Calu3 (cell line): ENCODE data around the gene RPS4Y2. TPM values are rescaled to one million over a fixed set of nuclear protein-coding genes. Genes with fewer than 3 reads are reported as not detected.

Experiments used
- Bru-seq: library from RNA; stranded (reverse); fragments of 400-500 nt; gene quantifications from one replicate; lab custom pipeline; 2021; lab: Mats Ljungman, UMichigan
- BruChase-seq, 2 experiments: library from RNA; stranded (reverse); fragments of 400-500 nt; gene quantifications; one replicate each; lab custom pipeline; 2021; lab: Mats Ljungman, UMichigan
- BruUV-seq: library from RNA; stranded (reverse); fragments of 400-500 nt; replicated peaks from 2 replicates; lab custom pipeline; 2021; lab: Mats Ljungman, UMichigan
- CTCF ChIA-PET: fragments of 300-600 bp; sonication (Branson Sonifier 250); formaldehyde crosslinking; loops from one replicate; lab custom pipeline; 2022; ENCODE audit warnings: antibody characterized with exemption; lab: Charles Lee
- DNase-seq: peaks from one replicate; pipeline ENCODE4 v3.0.0; 2022
- H3K27ac Mint-ChIP-seq: one replicate; pipeline ENCODE4 v1.8.0; 2022; ENCODE audit warnings: mixed read lengths; ENCODE audit not compliant: unreplicated experiment
- H3K27me3 Mint-ChIP-seq: one replicate; pipeline ENCODE4 v1.8.0; 2022; ENCODE audit warnings: mixed read lengths; ENCODE audit not compliant: unreplicated experiment
- H3K36me3 Mint-ChIP-seq: one replicate; pipeline ENCODE4 v1.8.0; 2022; ENCODE audit warnings: mild to moderate bottlenecking, moderate library complexity, mixed read lengths; ENCODE audit not compliant: insufficient read depth, unreplicated experiment
- H3K4me1 Mint-ChIP-seq: one replicate; pipeline ENCODE4 v1.8.0; 2022; ENCODE audit warnings: mild to moderate bottlenecking, low read depth, mixed read lengths; ENCODE audit not compliant: unreplicated experiment
- H3K4me3 Mint-ChIP-seq: one replicate; pipeline ENCODE4 v1.8.0; 2022; ENCODE audit warnings: mild to moderate bottlenecking, low read depth, moderate library complexity, mixed read lengths; ENCODE audit not compliant: unreplicated experiment
- H3K9me3 Mint-ChIP-seq: one replicate; pipeline ENCODE4 v1.8.0; 2022; ENCODE audit warnings: low read depth, mixed read lengths; ENCODE audit not compliant: unreplicated experiment
- intact Hi-C: fragments of 100-400 bp; cut with micrococcal nuclease; formaldehyde crosslinking; loops from one replicate; pipeline ENCODE4 v1.10.0; 2022; ENCODE audit not compliant: unreplicated experiment
- long read RNA-seq: library from polyadenylated mRNA; stranded (forward); transcript quantifications from one replicate; pipeline ENCODE4 v2.0.0, GENCODE V29; 2022
- total RNA-seq: library from RNA; stranded (reverse); gene quantifications from 2 replicates; pipeline ENCODE4 v1.2.3, GENCODE V29; 2022
- TF ChIP-seq, protein P1 (sequence below): fragments of 200-600 bp; IDR thresholded peaks from one replicate; pipeline ENCODE4 v1.8.0; 2022; ENCODE audit warnings: antibody characterized with exemption; ENCODE audit not compliant: unreplicated experiment

RPS4Y2 gene
- not detected in 2 replicates for total RNA-seq
- Bru-seq, nascent RNA = not detected
- not detected for BruChase-seq, experiment 1, labeled RNA remaining after a 6-hour chase
- not detected for BruChase-seq, experiment 2, labeled RNA remaining after a 2-hour chase
- long read RNA-seq = 0 reads

DNA sequence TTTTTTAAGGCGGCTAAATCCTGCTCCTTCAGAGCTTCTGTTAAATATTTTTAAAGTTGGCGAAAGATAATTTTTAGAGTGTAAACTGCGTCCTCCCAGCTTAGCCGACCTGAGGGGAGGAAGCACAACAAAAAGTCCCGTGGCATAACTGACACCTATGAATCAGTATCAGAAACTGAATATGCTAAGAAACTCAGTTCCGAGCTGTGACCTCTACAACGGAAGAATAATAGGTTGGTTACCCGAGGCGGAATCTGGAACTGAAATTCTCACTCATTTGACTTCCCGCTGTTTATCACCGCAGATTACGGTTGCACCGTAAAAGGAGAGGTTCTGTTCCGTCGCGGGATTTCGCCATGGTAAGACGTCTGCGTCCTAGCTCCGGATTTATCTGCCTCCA is at the start of gene RPS4Y2:
Gene RPS4Y2 (plus strand): TSS at position 301 of the 400 bp plus-strand sequence. CDS start 56 bp downstream, at position 357.
- Mint-ChIP-seq H3K27me3 (no peaks in the 10 kb centered on the region), H3K9me3 (no peaks in the 10 kb centered on the region), H3K36me3 (no peaks in the 10 kb centered on the region), H3K27ac (no peak within 1 kb of the TSS), H3K4me3 (no peak within 1 kb of the TSS), H3K4me1 (no peaks in the 10 kb centered on the region)
- no TSS peak for BruUV-seq
- CTCF ChIA-PET = no interaction called here
- TF ChIP-seq, protein P1, sequence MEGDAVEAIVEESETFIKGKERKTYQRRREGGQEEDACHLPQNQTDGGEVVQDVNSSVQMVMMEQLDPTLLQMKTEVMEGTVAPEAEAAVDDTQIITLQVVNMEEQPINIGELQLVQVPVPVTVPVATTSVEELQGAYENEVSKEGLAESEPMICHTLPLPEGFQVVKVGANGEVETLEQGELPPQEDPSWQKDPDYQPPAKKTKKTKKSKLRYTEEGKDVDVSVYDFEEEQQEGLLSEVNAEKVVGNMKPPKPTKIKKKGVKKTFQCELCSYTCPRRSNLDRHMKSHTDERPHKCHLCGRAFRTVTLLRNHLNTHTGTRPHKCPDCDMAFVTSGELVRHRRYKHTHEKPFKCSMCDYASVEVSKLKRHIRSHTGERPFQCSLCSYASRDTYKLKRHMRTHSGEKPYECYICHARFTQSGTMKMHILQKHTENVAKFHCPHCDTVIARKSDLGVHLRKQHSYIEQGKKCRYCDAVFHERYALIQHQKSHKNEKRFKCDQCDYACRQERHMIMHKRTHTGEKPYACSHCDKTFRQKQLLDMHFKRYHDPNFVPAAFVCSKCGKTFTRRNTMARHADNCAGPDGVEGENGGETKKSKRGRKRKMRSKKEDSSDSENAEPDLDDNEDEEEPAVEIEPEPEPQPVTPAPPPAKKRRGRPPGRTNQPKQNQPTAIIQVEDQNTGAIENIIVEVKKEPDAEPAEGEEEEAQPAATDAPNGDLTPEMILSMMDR = no peak
- intact Hi-C loops = no loop called here
- DNase-seq = no peak

DNA sequence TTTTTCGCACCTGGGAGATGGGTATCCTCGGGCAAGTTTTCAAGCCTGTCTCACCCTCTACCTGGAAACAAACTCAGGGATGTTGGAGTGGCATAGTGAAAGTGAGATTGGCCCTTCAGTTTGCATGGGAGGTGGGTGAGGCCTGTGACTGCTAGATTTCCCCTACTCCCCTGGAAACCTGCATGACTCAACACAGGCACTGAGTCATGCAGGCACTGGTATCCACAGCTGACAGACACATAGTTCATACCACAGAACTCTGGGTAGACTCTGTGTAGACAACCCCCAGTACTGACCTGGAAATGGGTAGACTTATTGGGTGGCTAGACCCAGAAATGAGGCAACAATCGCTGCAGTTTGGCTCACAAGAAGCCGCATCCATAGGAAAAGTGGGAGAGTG is 41.5 kb upstream of the RPS4Y2 start:
- DNase-seq = no peak
- intact Hi-C loops = no loop called here
- Mint-ChIP-seq H3K9me3 (no peaks in the 10 kb centered on the region), H3K4me3 (no peak overlapping the region), H3K36me3 (no peaks in the 10 kb centered on the region), H3K4me1 (no peaks in the 10 kb centered on the region), H3K27ac (no peak overlapping the region), H3K27me3 (no peaks in the 10 kb centered on the region)
- TF ChIP-seq, protein P1 = no peak
- CTCF ChIA-PET = no interaction called here
- BruUV-seq = no TSS peak

DNA sequence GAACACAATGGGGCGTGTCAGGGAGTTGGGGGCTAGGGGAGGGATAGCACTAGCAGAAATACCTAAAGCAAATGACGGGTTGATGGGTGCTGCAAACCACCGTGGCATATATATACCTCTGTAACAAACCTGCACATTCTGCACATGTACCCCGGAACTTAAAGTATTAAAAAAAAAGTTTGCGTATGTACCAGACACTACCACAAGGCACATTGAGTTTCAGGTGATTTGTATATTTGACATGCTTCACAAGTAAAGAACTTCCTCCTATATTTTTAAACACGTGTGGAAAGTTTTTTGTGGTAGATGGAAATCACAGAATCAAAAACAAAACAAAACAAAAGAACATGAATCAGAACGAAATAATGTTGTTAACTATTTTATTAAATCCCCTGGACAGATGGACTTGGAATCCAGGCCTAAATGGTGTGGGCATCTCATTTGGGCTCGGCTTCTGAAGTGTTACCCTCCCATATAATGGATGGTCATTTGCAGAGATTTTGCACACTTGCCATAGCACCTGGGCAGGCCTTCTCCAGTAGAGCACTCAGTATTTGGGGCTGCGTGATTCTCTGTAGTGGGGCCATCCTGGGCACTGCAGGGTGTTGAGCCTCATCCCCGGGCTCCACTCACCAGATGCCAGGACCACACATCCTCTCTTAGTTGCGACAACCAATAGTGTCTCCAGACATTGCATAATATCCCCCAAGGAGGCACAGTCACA is 29.6 kb upstream of the RPS4Y2 start:
- CTCF ChIA-PET = no interaction called here
- Mint-ChIP-seq H3K4me1 (no peaks in the 10 kb centered on the region), H3K27ac (no peak overlapping the region), H3K36me3 (no peaks in the 10 kb centered on the region), H3K27me3 (no peaks in the 10 kb centered on the region), H3K9me3 (no peaks in the 10 kb centered on the region), H3K4me3 (no peak overlapping the region)
- DNase-seq = no peak
- no TSS peak for BruUV-seq
- intact Hi-C loops = no loop called here
- TF ChIP-seq, protein P1 = no peak

DNA sequence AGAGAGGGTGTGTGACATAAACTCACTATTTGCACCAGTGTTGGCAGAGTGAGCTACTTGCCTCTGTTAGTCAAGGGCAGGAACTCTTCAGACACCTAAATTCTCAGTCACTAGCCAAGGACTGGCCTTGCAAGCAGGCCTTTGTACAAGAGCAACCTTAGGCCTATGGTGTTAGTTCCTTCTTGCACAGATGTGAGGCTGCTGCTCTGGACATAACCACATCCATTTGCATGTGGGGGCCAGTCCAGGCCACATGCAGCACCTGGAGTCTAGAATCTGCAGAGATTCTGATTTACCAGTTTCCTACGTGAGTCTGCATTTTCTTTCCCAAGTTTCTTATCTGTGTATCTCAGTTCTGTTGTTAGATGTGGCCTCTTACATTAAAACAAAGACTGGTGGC is 20.7 kb upstream of the RPS4Y2 start:
- H3K4me1 Mint-ChIP-seq = no peaks in the 10 kb centered on the region
- H3K9me3 Mint-ChIP-seq = no peaks in the 10 kb centered on the region
- no peak overlapping the region for H3K27ac Mint-ChIP-seq
- DNase-seq = no peak
- H3K36me3 Mint-ChIP-seq = no peaks in the 10 kb centered on the region
- TF ChIP-seq, protein P1 = no peak
- CTCF ChIA-PET = no interaction called here
- intact Hi-C loops = no loop called here
- H3K4me3 Mint-ChIP-seq = no peak overlapping the region
- H3K27me3 Mint-ChIP-seq = no peaks in the 10 kb centered on the region
- no TSS peak for BruUV-seq
